Type B pancreatic cell (in vitro differentiated cells): ENCODE data around the gene PITPNM1. TPM values are rescaled to one million over a fixed set of nuclear protein-coding genes. Genes with fewer than 3 reads are reported as not detected.

Experiments used
- DNase-seq: peaks from one replicate; pipeline ENCODE4 v3.0.0; 2021; ENCODE audit warnings: mixed read lengths; ENCODE audit not compliant: unreplicated experiment; ENCODE audit errors: extremely low spot score
- H3K27ac Mint-ChIP-seq: 2 replicates; pipeline ENCODE4 v1.8.0; 2021; ENCODE audit warnings: mild to moderate bottlenecking, mixed read lengths
- H3K27me3 Mint-ChIP-seq: 2 replicates; pipeline ENCODE4 v1.8.0; 2021; ENCODE audit warnings: mixed read lengths
- H3K36me3 Mint-ChIP-seq: 2 replicates; pipeline ENCODE4 v1.8.0; 2021; ENCODE audit warnings: mixed read lengths
- H3K4me1 Mint-ChIP-seq: one replicate; pipeline ENCODE4 v1.8.0; 2021; ENCODE audit warnings: mixed read lengths; ENCODE audit not compliant: unreplicated experiment
- H3K4me3 Mint-ChIP-seq: 2 replicates; pipeline ENCODE4 v1.8.0; 2021; ENCODE audit warnings: mild to moderate bottlenecking, mixed read lengths
- H3K9me3 Mint-ChIP-seq: 2 replicates; pipeline ENCODE4 v1.8.0; 2021; ENCODE audit warnings: mixed read lengths
- CTCF ChIP-seq: fragments of 200-600 bp; sonication (generic); conservative IDR thresholded peaks from 2 replicates; pipeline ENCODE4 v1.5.0; 2021; ENCODE audit warnings: antibody characterized with exemption, mild to moderate bottlenecking
- total RNA-seq: library from RNA; stranded (reverse); gene quantifications from 2 replicates; pipeline ENCODE4 v1.2.1, GENCODE V29; 2021; ENCODE audit warnings: low replicate concordance

PITPNM1 gene
- total RNA-seq, 1 donor from 2014 or later, result 51.7 TPM

DNA sequence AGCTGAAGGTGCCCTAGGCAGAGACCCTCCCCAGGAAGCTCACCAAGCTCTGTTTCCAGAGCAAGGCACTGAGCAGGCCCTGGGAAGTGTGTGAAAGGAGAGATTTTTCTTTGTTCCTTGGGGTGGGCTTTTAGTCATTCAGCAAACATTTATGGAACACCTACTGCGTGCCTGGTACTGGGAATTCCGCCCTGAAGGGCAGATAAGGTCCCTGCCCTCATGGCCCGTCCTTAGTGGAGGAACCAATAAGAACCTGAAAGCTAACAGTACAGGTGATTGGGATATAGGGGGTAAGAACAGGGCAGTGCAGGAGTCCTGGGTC, 40.0 kb downstream of the PITPNM1 start:
- Mint-ChIP-seq H3K4me1 (peaks cover 9% of the 10 kb centered on the region), H3K4me3 (peak overlapping the region; percentile 88), H3K36me3 (no peaks in the 10 kb centered on the region), H3K27me3 (no peaks in the 10 kb centered on the region), H3K27ac (peak overlapping the region; percentile 85), H3K9me3 (no peaks in the 10 kb centered on the region)
- no peak for TF ChIP-seq CTCF
- no peak for DNase-seq

DNA sequence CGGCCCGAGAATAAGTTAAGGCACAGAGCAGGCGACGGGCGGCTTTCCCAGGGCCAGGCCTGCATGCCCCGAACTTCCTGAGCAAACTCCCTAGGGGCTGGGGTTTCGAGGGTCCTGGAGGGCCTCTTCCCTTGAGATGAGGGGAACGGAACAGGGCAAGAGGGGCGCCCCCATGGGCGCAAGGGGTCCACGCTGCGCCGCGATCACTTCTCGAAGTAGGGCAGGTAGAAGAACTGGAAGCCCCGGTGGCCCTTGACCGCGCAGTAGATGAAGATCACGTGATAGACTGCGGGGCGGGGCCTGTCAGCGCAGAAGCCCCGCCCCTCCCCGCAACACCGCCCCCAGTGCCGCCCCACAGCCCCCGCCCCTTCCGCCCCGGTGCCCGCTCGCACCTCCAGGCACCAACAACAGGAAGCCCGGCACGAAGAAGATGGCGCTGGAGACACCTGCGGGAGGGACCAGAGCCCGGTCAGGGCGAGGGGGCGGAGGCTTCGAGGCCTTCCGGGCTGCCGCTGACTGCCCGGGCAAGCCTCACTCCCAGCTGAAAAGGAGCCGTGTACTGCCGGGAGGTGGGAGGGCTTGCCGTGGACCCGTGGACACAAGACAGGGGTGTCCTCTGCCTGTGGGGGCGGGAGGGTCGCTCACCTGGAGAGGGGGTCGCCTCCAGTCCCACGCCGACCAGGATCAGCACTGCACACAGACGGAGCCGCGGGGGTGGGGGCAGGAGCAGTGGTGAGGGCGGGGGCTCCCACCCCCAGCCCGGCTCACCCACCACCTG, 40.6 kb downstream of the PITPNM1 start:
- peak overlapping the region; percentile 85 for H3K27ac Mint-ChIP-seq
- peaks cover 9% of the 10 kb centered on the region for H3K4me1 Mint-ChIP-seq
- TF ChIP-seq CTCF, result no peak
- DNase-seq, result peak; percentile 88
- H3K9me3 Mint-ChIP-seq, result no peaks in the 10 kb centered on the region
- H3K4me3 Mint-ChIP-seq, result peak overlapping the region; percentile 88
- no peaks in the 10 kb centered on the region for H3K27me3 Mint-ChIP-seq
- no peaks in the 10 kb centered on the region for H3K36me3 Mint-ChIP-seq

DNA sequence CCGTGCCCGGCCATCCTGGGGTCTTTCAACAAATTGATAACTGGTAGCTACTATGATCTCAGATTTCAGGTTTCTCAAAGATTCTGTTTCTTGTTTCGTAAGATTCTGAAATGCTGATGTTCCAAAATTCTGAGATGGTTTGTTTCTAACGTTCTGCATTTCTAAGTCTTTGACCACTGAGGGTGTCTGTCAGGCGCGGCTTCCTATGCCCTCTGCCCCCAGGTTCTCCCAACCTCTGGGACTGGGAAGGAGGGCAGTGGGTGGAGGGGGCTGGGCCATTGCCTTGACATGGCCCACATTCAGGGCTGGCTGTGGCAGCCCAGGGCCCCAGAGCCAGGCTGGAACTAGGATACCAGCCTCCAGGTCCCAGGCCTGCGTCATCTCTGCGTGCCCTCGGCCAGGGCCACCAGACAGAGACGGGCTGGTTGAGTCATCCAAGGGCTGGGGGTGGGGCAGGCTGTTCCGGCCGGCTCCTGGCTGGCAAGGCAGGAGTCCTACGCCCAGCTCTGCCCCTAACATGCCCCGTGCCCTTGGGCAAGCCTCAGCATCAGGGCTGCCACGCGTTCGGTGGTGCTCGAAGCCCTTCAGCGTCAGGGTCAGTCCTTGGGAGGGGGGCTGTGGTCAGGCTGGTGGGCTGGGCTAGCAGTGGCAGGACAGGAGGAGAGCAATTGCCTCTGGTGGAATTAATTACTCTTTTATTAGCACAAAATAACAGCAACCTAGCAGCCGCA, 41.3 kb downstream of the PITPNM1 start:
- peak overlapping the region; percentile 88 for H3K4me3 Mint-ChIP-seq
- H3K27ac Mint-ChIP-seq, result no peak overlapping the region
- no peak for TF ChIP-seq CTCF
- no peaks in the 10 kb centered on the region for H3K36me3 Mint-ChIP-seq
- H3K27me3 Mint-ChIP-seq, result no peaks in the 10 kb centered on the region
- DNase-seq, result no peak
- H3K9me3 Mint-ChIP-seq, result no peaks in the 10 kb centered on the region
- H3K4me1 Mint-ChIP-seq, result peaks cover 9% of the 10 kb centered on the region

DNA sequence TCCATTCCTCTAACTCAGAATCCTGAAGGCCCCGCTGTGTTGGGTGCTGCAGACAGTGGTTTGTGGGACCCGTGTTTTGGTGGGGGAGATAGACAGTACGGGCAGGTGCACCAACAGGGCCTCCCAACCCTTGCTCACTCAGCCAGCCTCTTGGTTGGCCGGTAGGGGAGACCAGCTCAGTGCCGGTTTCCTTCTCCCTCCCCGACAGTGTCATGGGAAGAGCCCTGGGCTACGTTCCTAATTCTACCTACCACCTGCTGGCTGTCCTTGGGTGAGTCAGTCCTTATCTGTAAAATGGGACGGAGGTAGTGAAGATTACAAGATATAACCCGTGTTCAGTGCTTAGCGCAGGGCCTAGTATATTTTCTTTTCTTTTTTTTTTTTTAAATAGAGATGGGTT, 42.0 kb downstream of the PITPNM1 start:
- Mint-ChIP-seq H3K4me3 (peak overlapping the region; percentile 44), H3K27ac (no peak overlapping the region), H3K36me3 (no peaks in the 10 kb centered on the region), H3K9me3 (no peaks in the 10 kb centered on the region), H3K27me3 (no peaks in the 10 kb centered on the region), H3K4me1 (peaks cover 9% of the 10 kb centered on the region)
- TF ChIP-seq CTCF, result no peak
- no peak for DNase-seq

GRCh38 chr11:67458266-67458665, 46.9 kb downstream of the PITPNM1 start:
- Mint-ChIP-seq H3K27me3 (no peaks in the 10 kb centered on the region), H3K36me3 (no peaks in the 10 kb centered on the region), H3K4me3 (no peak overlapping the region), H3K9me3 (no peaks in the 10 kb centered on the region), H3K27ac (no peak overlapping the region), H3K4me1 (no peaks in the 10 kb centered on the region)
- no peak for DNase-seq
- TF ChIP-seq CTCF, result no peak
